GM18505 (cell line): ENCODE data around the gene OR5M3.

Experiments
- ATAC-seq: cut with Tn5 transposase; IDR thresholded peaks from one replicate; pipeline ENCODE4 v1.9.1; 2021; ENCODE audit not compliant: unreplicated experiment
- POLR2A ChIP-seq: IDR thresholded peaks from 4 replicates; pipeline ENCODE4 v1.6.1; 2011; ENCODE audit warnings: borderline replicate concordance; ENCODE audit not compliant: insufficient read depth, insufficient read length; ENCODE audit errors: extremely low read depth

OR5M3 gene

GRCh38 chr11:56473252-56473651, at the start of gene OR5M3:
TSS of gene OR5M3 (minus strand) at chr11:56473352. CDS start at chr11:56470497, 2,855 bp downstream.
- no peak for TF ChIP-seq POLR2A
- no peak for ATAC-seq

- no peak for TF ChIP-seq POLR2A
- ATAC-seq = no peak
Observed at GRCh38 chr11:56522008-56522407, 48.9 kb upstream of the OR5M3 start.

GRCh38 chr11:56513280-56513679, 40.1 kb upstream of the OR5M3 start:
- no peak for TF ChIP-seq POLR2A
- ATAC-seq = no peak

- no peak for ATAC-seq
- TF ChIP-seq POLR2A = no peak
Observed at GRCh38 chr11:56509439-56509838, 36.3 kb upstream of the OR5M3 start.

- ATAC-seq = no peak
- no peak for TF ChIP-seq POLR2A
Observed at GRCh38 chr11:56497010-56497409, 23.9 kb upstream of the OR5M3 start.

- ATAC-seq = no peak
- no peak for TF ChIP-seq POLR2A
Observed at GRCh38 chr11:56495117-56495516, 22.0 kb upstream of the OR5M3 start.

- ATAC-seq = no peak
- TF ChIP-seq POLR2A = no peak
Observed at GRCh38 chr11:56491270-56491669, 18.1 kb upstream of the OR5M3 start, which contains the start of gene OR5M8. TSS of gene OR5M8 (minus strand) at chr11:56491370. CDS start at chr11:56491370, 0 bp downstream.

GRCh38 chr11:56486801-56487200, 13.6 kb upstream of the OR5M3 start:
- ATAC-seq = no peak
- TF ChIP-seq POLR2A = no peak

- no peak for ATAC-seq
- no peak for TF ChIP-seq POLR2A
Observed at GRCh38 chr11:56474729-56475235, 1.6 kb upstream of the OR5M3 start.

GRCh38 chr11:56457076-56457475, 16.1 kb downstream of the OR5M3 start:
- no peak for TF ChIP-seq POLR2A
- no peak for ATAC-seq

- ATAC-seq = no peak
- no peak for TF ChIP-seq POLR2A
Observed at GRCh38 chr11:56453521-56453920, 19.6 kb downstream of the OR5M3 start.
